ENCODE data around the gene PARVB. TPM values are rescaled to one million over a fixed set of nuclear protein-coding genes. Genes with fewer than 3 reads are reported as not detected.

The PARVB gene
- total and polyA plus RNA-seq, 2 donors (not counting 3 experiments of a cell fraction or from before 2014, with no cell fraction given), result 155 to 162 TPM

- no peaks in the 10 kb centered on the region for H3K79me2 ChIP-seq (ENCODE audit: control insufficient read depth, insufficient read depth, low read length)
- H3K4me2 ChIP-seq (ENCODE audit: insufficient read depth, low read length), result no peak overlapping the region
- BruUV-seq (replicated peaks), result no TSS peak
- ChIA-PET POLR2A (no interaction called here), CTCF (interaction anchor here (0.6 kb wide), 1 partner anchor 10 kb away, joined by 4 read pairs; no protein-coding TSS in a partner anchor)
- intact Hi-C loops (cut with micrococcal nuclease), result no loop called here
- no peaks in the 10 kb centered on the region for H3K9me1 ChIP-seq (replicated peaks; ENCODE audit: control insufficient read depth, extremely low read depth, insufficient read depth, low read length)
- H3K36me3 ChIP-seq (ENCODE audit: control insufficient read depth in 2 of 2, extremely low read depth in 1 of 2, insufficient read depth in 2 of 2, low read length in 2 of 2), result peaks cover 4 to 32% of the 10 kb centered on the region in 2 experiments
- TF ChIP-seq JUN (IDR thresholded peaks at IDR 0.05; ENCODE audit: borderline replicate concordance, insufficient read depth, insufficient read length, low read depth) (no peak), MYC (IDR thresholded peaks at IDR 0.05; ENCODE audit: low read depth, low read length) (no peak), POLR2A (IDR thresholded peaks at IDR 0.05; ENCODE audit: low read depth, low read length) (no peak), EZH2 (IDR thresholded peaks at IDR 0.05; ENCODE audit: borderline replicate concordance, low read depth, low read length, severe bottlenecking) (no peak), GATA2 (IDR thresholded peaks at IDR 0.05; ENCODE audit: insufficient read depth, insufficient read length, low read depth, low read length) (no peak), POLR2AphosphoS5 (IDR thresholded peaks at IDR 0.05; ENCODE audit: insufficient read depth, low read depth, low read length) (no peak), MAX (IDR thresholded peaks at IDR 0.05; ENCODE audit: insufficient read depth, insufficient read length) (no peak), FOS (IDR thresholded peaks at IDR 0.05; ENCODE audit: borderline replicate concordance, insufficient read depth, low read length) (no peak)
- TF ChIP-seq, protein P1, sequence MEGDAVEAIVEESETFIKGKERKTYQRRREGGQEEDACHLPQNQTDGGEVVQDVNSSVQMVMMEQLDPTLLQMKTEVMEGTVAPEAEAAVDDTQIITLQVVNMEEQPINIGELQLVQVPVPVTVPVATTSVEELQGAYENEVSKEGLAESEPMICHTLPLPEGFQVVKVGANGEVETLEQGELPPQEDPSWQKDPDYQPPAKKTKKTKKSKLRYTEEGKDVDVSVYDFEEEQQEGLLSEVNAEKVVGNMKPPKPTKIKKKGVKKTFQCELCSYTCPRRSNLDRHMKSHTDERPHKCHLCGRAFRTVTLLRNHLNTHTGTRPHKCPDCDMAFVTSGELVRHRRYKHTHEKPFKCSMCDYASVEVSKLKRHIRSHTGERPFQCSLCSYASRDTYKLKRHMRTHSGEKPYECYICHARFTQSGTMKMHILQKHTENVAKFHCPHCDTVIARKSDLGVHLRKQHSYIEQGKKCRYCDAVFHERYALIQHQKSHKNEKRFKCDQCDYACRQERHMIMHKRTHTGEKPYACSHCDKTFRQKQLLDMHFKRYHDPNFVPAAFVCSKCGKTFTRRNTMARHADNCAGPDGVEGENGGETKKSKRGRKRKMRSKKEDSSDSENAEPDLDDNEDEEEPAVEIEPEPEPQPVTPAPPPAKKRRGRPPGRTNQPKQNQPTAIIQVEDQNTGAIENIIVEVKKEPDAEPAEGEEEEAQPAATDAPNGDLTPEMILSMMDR (IDR thresholded peaks at IDR 0.05; ENCODE audit: extremely low read depth in 1 of 2, insufficient read depth in 1 of 2, low read depth in 1 of 2, low read length in 2 of 2), result no peak
- H3K27me3 ChIP-seq (ENCODE audit: control insufficient read depth in 2 of 2, insufficient read depth in 2 of 2, low read length in 2 of 2), result no peaks in the 10 kb centered on the region
- no peak overlapping the region for H3K4me3 ChIP-seq (replicated peaks in 1 of 3; ENCODE audit: insufficient read depth in 1 of 3, low read depth in 1 of 3, low read length in 3 of 3)
- H3K4me1 ChIP-seq (ENCODE audit: control insufficient read depth, extremely low read depth, insufficient read depth, low read length), result no peaks in the 10 kb centered on the region
- H3K9ac ChIP-seq (replicated peaks; ENCODE audit: extremely low read depth, insufficient read depth, low read length), result no peak overlapping the region
- H3K9me3 ChIP-seq (replicated peaks; ENCODE audit: control insufficient read depth, insufficient read depth, low read length), result no peaks in the 10 kb centered on the region
- no peak overlapping the region for H2AFZ ChIP-seq (ENCODE audit: low read depth, low read length)
- no peak overlapping the region for H3K27ac ChIP-seq (ENCODE audit: insufficient read depth, low read depth, low read length)
- FAIRE-seq (no peak), DNase-seq (ENCODE audit: low read depth, low spot score) (no peak)
- H4K20me1 ChIP-seq (replicated peaks; ENCODE audit: control insufficient read depth, extremely low read depth, insufficient read depth, low read length), result no peaks in the 10 kb centered on the region
- dilution Hi-C loops (cut with MboI; ENCODE audit: extremely low pct_ligation_motif_present, low sequenced_read_pairs), result no loop called here
These were observed 137.6 kb downstream of the PARVB start for GRCh38 chr22:44161673-44162072.

All from endothelial cell of umbilical vein (primary cell).